Gastroesophageal sphincter (tissue), 3 donors: ENCODE measurements around the gene SPOCD1.

Experiments used
- EP300 ChIP-seq: sonication (generic); formaldehyde crosslinking; IDR thresholded peaks from one replicate; pipeline ENCODE4 v1.6.1; 2017; ENCODE audit warnings: antibody characterized with exemption, mild to moderate bottlenecking
- POLR2A ChIP-seq, 2 donors: fragments of 450-650 bp; IDR thresholded peaks; one replicate each; pipeline ENCODE4 v1.6.1; 2017; ENCODE audit warnings: antibody characterized with exemption in 2 of 2, mild to moderate bottlenecking in 2 of 2, moderate library complexity in 1 of 2
- POLR2AphosphoS5 ChIP-seq: sonication (generic); formaldehyde crosslinking; IDR thresholded peaks from one replicate; pipeline ENCODE4 v1.6.1; 2017; ENCODE audit warnings: antibody characterized with exemption
- TF ChIP-seq, protein P1 (sequence below), 4 experiments: fragments of 200-600 bp in 2 of 4; fragments of 450-650 bp in 2 of 4; sonication (generic) in 1 of 4; IDR thresholded peaks; one replicate each; pipeline ENCODE4 v1.5.1; 2017 to 2019; ENCODE audit warnings: antibody characterized with exemption in 4 of 4, mild to moderate bottlenecking in 2 of 4, moderate library complexity in 2 of 4

GRCh38 chr1:31855038-31855845, 39.4 kb upstream of the SPOCD1 start:
- TF ChIP-seq, protein P1, sequence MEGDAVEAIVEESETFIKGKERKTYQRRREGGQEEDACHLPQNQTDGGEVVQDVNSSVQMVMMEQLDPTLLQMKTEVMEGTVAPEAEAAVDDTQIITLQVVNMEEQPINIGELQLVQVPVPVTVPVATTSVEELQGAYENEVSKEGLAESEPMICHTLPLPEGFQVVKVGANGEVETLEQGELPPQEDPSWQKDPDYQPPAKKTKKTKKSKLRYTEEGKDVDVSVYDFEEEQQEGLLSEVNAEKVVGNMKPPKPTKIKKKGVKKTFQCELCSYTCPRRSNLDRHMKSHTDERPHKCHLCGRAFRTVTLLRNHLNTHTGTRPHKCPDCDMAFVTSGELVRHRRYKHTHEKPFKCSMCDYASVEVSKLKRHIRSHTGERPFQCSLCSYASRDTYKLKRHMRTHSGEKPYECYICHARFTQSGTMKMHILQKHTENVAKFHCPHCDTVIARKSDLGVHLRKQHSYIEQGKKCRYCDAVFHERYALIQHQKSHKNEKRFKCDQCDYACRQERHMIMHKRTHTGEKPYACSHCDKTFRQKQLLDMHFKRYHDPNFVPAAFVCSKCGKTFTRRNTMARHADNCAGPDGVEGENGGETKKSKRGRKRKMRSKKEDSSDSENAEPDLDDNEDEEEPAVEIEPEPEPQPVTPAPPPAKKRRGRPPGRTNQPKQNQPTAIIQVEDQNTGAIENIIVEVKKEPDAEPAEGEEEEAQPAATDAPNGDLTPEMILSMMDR (IDR thresholded peaks at IDR 0.05), result no peak
- TF ChIP-seq POLR2A (IDR thresholded peaks at IDR 0.05), result no peak
- no peak for TF ChIP-seq POLR2AphosphoS5
- no peak for TF ChIP-seq EP300
